H9 (cell line): ENCODE data around the gene SLC9A9. TPM values are rescaled to one million over a fixed set of nuclear protein-coding genes. Genes with fewer than 3 reads are reported as not detected.

Experiments
- DNase-seq: peaks from one replicate; pipeline ENCODE4 v3.0.0-alpha.2; 2017
- H2AFZ ChIP-seq: one replicate; pipeline ENCODE4 v1.6.1; 2013; ENCODE audit warnings: mild to moderate bottlenecking, low read length, control low read depth, moderate library complexity
- H2AK5ac ChIP-seq: 2 replicates; pipeline ENCODE4 v1.6.1; 2013; ENCODE audit warnings: low read length, control low read depth, mixed read lengths; ENCODE audit not compliant: insufficient read length
- H2BK120ac ChIP-seq: one replicate; pipeline ENCODE4 v1.6.1; 2013; ENCODE audit warnings: low read depth, mild to moderate bottlenecking, low read length, control low read depth, inconsistent platforms; ENCODE audit not compliant: poor library complexity, severe bottlenecking
- H2BK12ac ChIP-seq: 2 replicates; pipeline ENCODE4 v1.6.1; 2013; ENCODE audit warnings: low read length, control low read depth, mixed read lengths, low read depth; ENCODE audit not compliant: insufficient read length
- H2BK15ac ChIP-seq: 2 replicates; pipeline ENCODE4 v1.6.1; 2013; ENCODE audit warnings: low read depth, low read length, control low read depth
- H2BK20ac ChIP-seq: one replicate; pipeline ENCODE4 v1.6.1; 2013; ENCODE audit warnings: low read depth, mild to moderate bottlenecking, low read length, control low read depth, inconsistent platforms; ENCODE audit not compliant: poor library complexity, severe bottlenecking
- H2BK5ac ChIP-seq: 2 replicates; pipeline ENCODE4 v1.6.1; 2013; ENCODE audit warnings: low read length, control low read depth, mixed read lengths; ENCODE audit not compliant: insufficient read length
- H3K14ac ChIP-seq: 2 replicates; pipeline ENCODE4 v1.6.1; 2013; ENCODE audit warnings: low read length, control low read depth; ENCODE audit not compliant: insufficient read depth
- H3K18ac ChIP-seq: 2 replicates; pipeline ENCODE4 v1.6.1; 2013; ENCODE audit warnings: low read depth, mild to moderate bottlenecking, mixed read lengths, low read length, control low read depth; ENCODE audit not compliant: insufficient read length
- H3K23ac ChIP-seq: 2 replicates; pipeline ENCODE4 v1.6.1; 2013; ENCODE audit warnings: low read length, control low read depth, mixed read lengths, low read depth; ENCODE audit not compliant: insufficient read length
- H3K23me2 ChIP-seq: 2 replicates; pipeline ENCODE4 v1.6.1; 2013; ENCODE audit warnings: low read depth, mild to moderate bottlenecking, mixed read lengths, low read length, control low read depth; ENCODE audit not compliant: insufficient read length, poor library complexity, severe bottlenecking
- H3K27ac ChIP-seq: 2 replicates; pipeline ENCODE4 v1.5.1; 2013; ENCODE audit warnings: low read length, control low read depth, mixed read lengths, low read depth; ENCODE audit not compliant: insufficient read length
- H3K27me3 ChIP-seq: 2 replicates; pipeline ENCODE4 v1.6.1; 2013; ENCODE audit warnings: low read length, control low read depth, inconsistent platforms; ENCODE audit not compliant: insufficient read depth
- H3K4ac ChIP-seq: 2 replicates; pipeline ENCODE4 v1.6.1; 2013; ENCODE audit warnings: low read depth, mild to moderate bottlenecking, control low read depth, inconsistent platforms, low read length, moderate library complexity
- H3K4me1 ChIP-seq: 2 replicates; pipeline ENCODE4 v1.6.1; 2013; ENCODE audit warnings: low read length, control low read depth, inconsistent platforms; ENCODE audit not compliant: insufficient read depth
- H3K4me2 ChIP-seq: 2 replicates; pipeline ENCODE4 v1.6.1; 2013; ENCODE audit warnings: low read length, control low read depth, mixed read lengths; ENCODE audit not compliant: insufficient read length, insufficient read depth
- H3K56ac ChIP-seq: 2 replicates; pipeline ENCODE4 v1.6.1; 2013; ENCODE audit warnings: low read depth, mild to moderate bottlenecking, mixed read lengths, low read length, control low read depth; ENCODE audit not compliant: insufficient read length
- H3K79me1 ChIP-seq: 2 replicates; pipeline ENCODE4 v1.6.1; 2013; ENCODE audit warnings: low read depth, mild to moderate bottlenecking, moderate library complexity, low read length, control low read depth, inconsistent platforms; ENCODE audit not compliant: insufficient read depth, poor library complexity, severe bottlenecking
- H3K79me2 ChIP-seq: 2 replicates; pipeline ENCODE4 v1.6.1; 2013; ENCODE audit warnings: low read length, control low read depth, inconsistent platforms; ENCODE audit not compliant: insufficient read depth
- H3K9ac ChIP-seq: 2 replicates; pipeline ENCODE4 v1.6.1; 2013; ENCODE audit warnings: low read length, control low read depth, mixed read lengths; ENCODE audit not compliant: insufficient read length; ENCODE audit errors: extremely low read depth
- H3K9me3 ChIP-seq: one replicate; pipeline ENCODE4 v1.6.1; 2013; ENCODE audit warnings: low read depth, low read length, inconsistent platforms; ENCODE audit not compliant: control insufficient read depth
- H3T11ph ChIP-seq: one replicate; pipeline ENCODE4 v1.6.1; 2013; ENCODE audit warnings: mild to moderate bottlenecking, low read length, control low read depth, inconsistent platforms
- H4K20me1 ChIP-seq: one replicate; pipeline ENCODE4 v1.6.1; 2013; ENCODE audit not compliant: control insufficient read depth, insufficient read length, insufficient read depth
- H4K5ac ChIP-seq: 2 replicates; pipeline ENCODE4 v1.6.1; 2013; ENCODE audit warnings: low read depth, mild to moderate bottlenecking, mixed read lengths, low read length, control low read depth; ENCODE audit not compliant: insufficient read length
- H4K8ac ChIP-seq: replicated peaks from 2 replicates; pipeline ENCODE4 v1.6.1; 2013; ENCODE audit warnings: low read length, control low read depth, mixed read lengths, low read depth; ENCODE audit not compliant: insufficient read length
- H4K91ac ChIP-seq: 2 replicates; pipeline ENCODE4 v1.6.1; 2013; ENCODE audit warnings: low read depth, mild to moderate bottlenecking, moderate library complexity, mixed read lengths, low read length, control low read depth; ENCODE audit not compliant: insufficient read length
- H3K27ac Mint-ChIP-seq, 3 experiments: 2 replicates in 2 of 3; 3 replicates in 1 of 3; pipeline ENCODE4 v1.8.0; 2020 to 2021; ENCODE audit warnings: mixed read lengths in 3 of 3, mild to moderate bottlenecking in 1 of 3, moderate library complexity in 1 of 3
- H3K27me3 Mint-ChIP-seq: 2 replicates; pipeline ENCODE4 v1.8.0; 2021; ENCODE audit warnings: low read depth, mild to moderate bottlenecking, moderate library complexity, mixed read lengths
- H3K36me3 Mint-ChIP-seq, 3 experiments: 2 replicates in 2 of 3; 3 replicates in 1 of 3; pipeline ENCODE4 v1.8.0; 2020 to 2021; ENCODE audit warnings: low read depth in 3 of 3, mixed read lengths in 3 of 3; ENCODE audit not compliant: insufficient read depth in 1 of 3
- H3K4me1 Mint-ChIP-seq, 2 experiments: 2 replicates each; pipeline ENCODE4 v1.8.0; 2020; ENCODE audit warnings: mixed read lengths in 2 of 2
- H3K4me3 Mint-ChIP-seq, 2 experiments: 2 replicates in 1 of 2; 3 replicates in 1 of 2; pipeline ENCODE4 v1.8.0; 2020 to 2021; ENCODE audit warnings: mild to moderate bottlenecking in 2 of 2, mixed read lengths in 2 of 2, moderate library complexity in 1 of 2
- H3K9me3 Mint-ChIP-seq, 2 experiments: 2 replicates in 1 of 2; 3 replicates in 1 of 2; pipeline ENCODE4 v1.8.0; 2020; ENCODE audit warnings: mild to moderate bottlenecking in 2 of 2, mixed read lengths in 2 of 2, moderate library complexity in 1 of 2
- CTCF ChIP-seq: fragments of 200-600 bp; sonication (generic); conservative IDR thresholded peaks from 3 replicates; pipeline ENCODE4 v1.8.0; 2021; ENCODE audit warnings: antibody characterized with exemption, mild to moderate bottlenecking
- WGBS: extraction: QIAGEN DNeasy Blood & Tissue Kit; methylation state at CpG from one replicate; pipeline ENCODE4 v1.1.7; 2013; ENCODE audit warnings: missing lambda C conversion rate, low lambda C conversion rate, mixed read lengths; ENCODE audit not compliant: insufficient read length; ENCODE audit errors: extremely low coverage; 5-methylcytosine and 5-hydroxymethylcytosine counted together
- total RNA-seq: library from RNA; stranded (reverse); gene quantifications from 2 replicates; pipeline ENCODE4 v1.2.1, GENCODE V29; 2021

SLC9A9 gene
- total RNA-seq, 1 experiment from 2014 or later = 0.35 TPM

GRCh38 chr3:143783851-143784370 is 64.4 kb downstream of the SLC9A9 start:
- Histone ChIP-seq H3K79me1 (no peaks in the 10 kb centered on the region), H3K27me3 (no peaks in the 10 kb centered on the region), H4K91ac (no peak overlapping the region), H3K56ac (no peak overlapping the region), H4K8ac (no peak overlapping the region), H3K4me2 (no peak overlapping the region), H3K18ac (no peak overlapping the region), H2BK20ac (no peak overlapping the region), H2BK120ac (no peak overlapping the region), H2AK5ac (no peak overlapping the region), H3K14ac (no peak overlapping the region), H3K23me2 (no peaks in the 10 kb centered on the region), H3K4ac (no peak overlapping the region), H3K9ac (no peak overlapping the region), H2BK15ac (no peak overlapping the region), H3K23ac (no peak overlapping the region), H3K9me3 (no peaks in the 10 kb centered on the region), H3K79me2 (no peaks in the 10 kb centered on the region), H3K27ac (no peak overlapping the region), H2BK5ac (no peak overlapping the region), H3K4me1 (peaks cover 2% of the 10 kb centered on the region; the same call in 1 of the 2 replicates), H2AFZ (peak overlapping the region; percentile 40), H2BK12ac (no peak overlapping the region), H4K5ac (no peak overlapping the region), H4K20me1 (no peaks in the 10 kb centered on the region), H3T11ph (no peak overlapping the region)
- no peak for DNase-seq
- H3K4me1 Mint-ChIP-seq = peaks cover 34 to 38% of the 10 kb centered on the region in 2 experiments
- H3K9me3 Mint-ChIP-seq = no peaks in the 10 kb centered on the region; a peak in 2 of 5 replicates
- no peak overlapping the region; a peak in 1 of 7 replicates for H3K27ac Mint-ChIP-seq
- H3K4me3 Mint-ChIP-seq = no peak overlapping the region; a peak in 1 of 5 replicates
- peaks cover 0 to 11% (median 0%) of the 10 kb centered on the region in 3 experiments; a peak in 3 of 7 replicates for H3K36me3 Mint-ChIP-seq
- no peak for TF ChIP-seq CTCF
- no CpG with 5 or more reads among the region's 4 CpGs for WGBS
- H3K27me3 Mint-ChIP-seq = no peaks in the 10 kb centered on the region
